PC-3 (cell line): ENCODE measurements around the gene CEBPB. TPM values are rescaled to one million over a fixed set of nuclear protein-coding genes. Genes with fewer than 3 reads are reported as not detected.
A peak's percentile ranks its signal among the peaks of the same experiment; 100 is the strongest.

Experiments
- ATAC-seq: fragments of 200-7000 bp; cut with Tn5 transposase; 2 replicates; pipeline ENCODE4 v1.9.1; 2020; ENCODE audit warnings: mild to moderate bottlenecking, moderate library complexity
- Bru-seq: library from RNA; stranded (reverse); fragments of 400-500 nt; gene quantifications from one replicate; lab custom pipeline; 2021; lab: Mats Ljungman, UMichigan
- BruChase-seq, 2 experiments: library from RNA; stranded (reverse); fragments of 400-500 nt; gene quantifications; one replicate each; lab custom pipeline; 2021; lab: Mats Ljungman, UMichigan
- BruUV-seq: library from RNA; stranded (reverse); fragments of 400-500 nt; replicated peaks from 2 replicates; lab custom pipeline; 2021; lab: Mats Ljungman, UMichigan
- CTCF ChIA-PET: fragments of 300-600 bp; sonication (Branson Sonifier 250); formaldehyde crosslinking; loops from one replicate; lab custom pipeline; 2022; ENCODE audit warnings: antibody characterized with exemption; lab: Charles Lee
- POLR2A ChIA-PET: fragments of 300-600 bp; sonication (Branson Sonifier 250); formaldehyde crosslinking; loops from one replicate; lab custom pipeline; 2022; ENCODE audit warnings: antibody characterized with exemption; ENCODE audit not compliant: unreplicated experiment; lab: Charles Lee
- DNase-seq: peaks from one replicate; pipeline ENCODE4 v3.0.0-alpha.2; 2015
- H2AFZ ChIP-seq: fragments of 300-600 bp; sonication (generic); 2 replicates; pipeline ENCODE4 v1.6.0; 2016; ENCODE audit warnings: antibody characterized with exemption, low read length
- H3F3A ChIP-seq: fragments of 300-600 bp; sonication (generic); one replicate; pipeline ENCODE4 v1.6.0; 2017; ENCODE audit warnings: antibody characterized with exemption, low read length, control low read depth, mild to moderate bottlenecking; ENCODE audit not compliant: unreplicated experiment
- H3K27ac ChIP-seq: fragments of 300-600 bp; sonication (generic); 2 replicates; pipeline ENCODE4 v1.5.1; 2016; ENCODE audit warnings: mild to moderate bottlenecking, low read length
- H3K27me3 ChIP-seq: fragments of 300-600 bp; sonication (generic); 2 replicates; pipeline ENCODE4 v1.6.1; 2016; ENCODE audit warnings: low read length, mixed read lengths
- H3K36me3 ChIP-seq: fragments of 300-600 bp; sonication (generic); 2 replicates; pipeline ENCODE4 v1.6.1; 2016; ENCODE audit warnings: low read depth, mixed run types, low read length, mixed read lengths
- H3K4me1 ChIP-seq: fragments of 300-600 bp; sonication (generic); 2 replicates; pipeline ENCODE4 v1.5.1; 2016; ENCODE audit warnings: low read length; ENCODE audit not compliant: insufficient read depth
- H3K4me2 ChIP-seq: fragments of 300-600 bp; sonication (generic); 2 replicates; pipeline ENCODE4 v1.6.0; 2016; ENCODE audit warnings: low read length
- H3K4me3 ChIP-seq: fragments of 300-600 bp; sonication (generic); 2 replicates; pipeline ENCODE4 v1.5.1; 2016; ENCODE audit warnings: mild to moderate bottlenecking, low read length, mixed read lengths
- H3K79me2 ChIP-seq: fragments of 300-600 bp; sonication (generic); 2 replicates; pipeline ENCODE4 v1.6.1; 2017; ENCODE audit warnings: low read length, mixed read lengths
- H3K9ac ChIP-seq: fragments of 300-600 bp; sonication (generic); 2 replicates; pipeline ENCODE4 v1.6.0; 2016; ENCODE audit warnings: mild to moderate bottlenecking, low read length
- H3K9me2 ChIP-seq: fragments of 300-600 bp; sonication (generic); replicated peaks from 2 replicates; pipeline ENCODE4 v1.6.1; 2016; ENCODE audit warnings: mixed run types, low read length, mixed read lengths
- H3K9me3 ChIP-seq: fragments of 300-600 bp; sonication (generic); 2 replicates; pipeline ENCODE4 v1.6.1; 2016; ENCODE audit warnings: low read length, mixed read lengths
- H4K20me1 ChIP-seq: fragments of 300-600 bp; sonication (generic); 2 replicates; pipeline ENCODE4 v1.6.1; 2016; ENCODE audit warnings: low read length, mixed read lengths
- CTCF ChIP-seq: fragments of 300-600 bp; sonication (generic); conservative IDR thresholded peaks from 2 replicates; pipeline ENCODE4 v1.5.1; 2017; ENCODE audit warnings: antibody characterized with exemption, low read depth, mild to moderate bottlenecking, low read length
- EZH2 ChIP-seq: fragments of 300-600 bp; sonication (generic); IDR thresholded peaks from one replicate; pipeline ENCODE4 v1.6.1; 2017; ENCODE audit warnings: antibody characterized with exemption, mild to moderate bottlenecking, low read length; ENCODE audit not compliant: unreplicated experiment
- EZH2phosphoT487 ChIP-seq: fragments of 300-600 bp; sonication (generic); IDR thresholded peaks from 2 replicates; pipeline ENCODE4 v1.6.1; 2018; ENCODE audit warnings: mild to moderate bottlenecking, antibody characterized with exemption, low read length, borderline replicate concordance
- intact Hi-C: fragments of 100-400 bp; cut with micrococcal nuclease; formaldehyde crosslinking; loops from 2 replicates; pipeline ENCODE4 v1.9.0; 2023
- long read RNA-seq: library from polyadenylated mRNA; unstranded; transcript quantifications from one replicate; pipeline ENCODE4 v2.0.0, GENCODE V29; 2021; ENCODE audit not compliant: unreplicated experiment
- total RNA-seq: library from RNA; depleted of rRNA; stranded (reverse); fragments of >200 nt; gene quantifications from 2 replicates; pipeline ENCODE4 v1.2.3, GENCODE V29; 2014; rRNA removed

Gene CEBPB
- 103 and 122 TPM in 2 replicates for total RNA-seq
- Bru-seq, nascent RNA, result percentile 76 among the genes with signal in this experiment
- BruChase-seq, experiment 1, labeled RNA remaining after a 6-hour chase, result percentile 86 among the genes with signal in this experiment
- percentile 93 among the genes with signal in this experiment for BruChase-seq, experiment 2, labeled RNA remaining after a 2-hour chase
- long read RNA-seq, transcript CEBPB-201 (1 exons, 1,956 nt), result major isoform, 505 of 523 reads
- long read RNA-seq, partial matches to known transcripts, result 0 of 523 reads
- long read RNA-seq, other reads (novel, unspliced or antisense), result 18 of 523 reads

- Histone ChIP-seq H3K9me3 (no peaks in the 10 kb centered on the region), H2AFZ (peak within 1 kb of the TSS; percentile 65), H3K27me3 (no peaks in the 10 kb centered on the region), H3K36me3 (peaks cover 12% of the 10 kb centered on the region; the same call in 1 of the 2 replicates), H3K4me1 (peaks cover 28% of the 10 kb centered on the region), H3K79me2 (peaks cover 47% of the 10 kb centered on the region), H3K4me3 (peak within 1 kb of the TSS; percentile 96), H3F3A (peaks cover 5% of the 10 kb centered on the region), H3K27ac (peak within 1 kb of the TSS; percentile 75), H3K9ac (peak within 1 kb of the TSS; percentile 94), H3K4me2 (peak within 1 kb of the TSS; percentile 79), H3K9me2 (no peaks in the 10 kb centered on the region), H4K20me1 (peaks cover 28% of the 10 kb centered on the region)
- no peak for TF ChIP-seq EZH2
- TF ChIP-seq CTCF, result peak; percentile 72
- ATAC-seq, result peak; percentile 54
- peak; percentile 92 for DNase-seq
- CTCF ChIA-PET, result interaction anchor here (0.6 kb wide), 1 partner anchor 155 kb away, joined by 4 read pairs; no protein-coding TSS in a partner anchor
- no TSS peak for BruUV-seq
- intact Hi-C loops, result loop anchor here (1.0 to 5.0 kb wide), 2 partner anchors 117 to 276 kb away; no protein-coding TSS in a partner anchor
- POLR2A ChIA-PET, result interaction anchor here (0.7 kb wide), 3 partner anchors 24 to 550 kb away, joined by 3 to 5 read pairs (median 5); no protein-coding TSS in a partner anchor
Observed at GRCh38 chr20:50190251-50191064, at the start of gene CEBPB. Gene CEBPB, plus strand, starts transcription at chr20:50190830. Its CDS starts 204 bp downstream, at chr20:50191034.

GRCh38 chr20:50141018-50141675 is 49.5 kb upstream of the CEBPB start:
- no peak overlapping the region for H3K4me3 ChIP-seq
- no TSS peak for BruUV-seq
- ChIA-PET CTCF (no interaction called here), POLR2A (interaction anchor here (0.6 kb wide), 1 partner anchor 162 kb away, joined by 6 read pairs; no protein-coding TSS in a partner anchor)
- H3K79me2 ChIP-seq, result peaks cover 95% of the 10 kb centered on the region
- no peak overlapping the region for H3K4me2 ChIP-seq
- ATAC-seq, result no peak
- H3K9ac ChIP-seq, result no peak overlapping the region
- H4K20me1 ChIP-seq, result peaks cover 6% of the 10 kb centered on the region; the same call in 1 of the 2 replicates
- H3K9me2 ChIP-seq, result no peaks in the 10 kb centered on the region
- no peaks in the 10 kb centered on the region for H3K27me3 ChIP-seq
- H3F3A ChIP-seq, result no peaks in the 10 kb centered on the region
- H3K27ac ChIP-seq, result no peak overlapping the region
- H3K9me3 ChIP-seq, result no peaks in the 10 kb centered on the region
- DNase-seq, result no peak
- H3K4me1 ChIP-seq, result peaks cover 33% of the 10 kb centered on the region
- intact Hi-C loops, result no loop called here
- H2AFZ ChIP-seq, result no peak overlapping the region
- no peak for TF ChIP-seq EZH2
- H3K36me3 ChIP-seq, result peaks cover 54% of the 10 kb centered on the region

- BruUV-seq, result no TSS peak
- H3F3A ChIP-seq, result no peaks in the 10 kb centered on the region
- no peak overlapping the region for H3K4me2 ChIP-seq
- DNase-seq, result no peak
- H4K20me1 ChIP-seq, result peaks cover 6% of the 10 kb centered on the region; the same call in 1 of the 2 replicates
- no peaks in the 10 kb centered on the region for H3K27me3 ChIP-seq
- H3K27ac ChIP-seq, result no peak overlapping the region
- no peak overlapping the region for H2AFZ ChIP-seq
- no peaks in the 10 kb centered on the region for H3K9me2 ChIP-seq
- ATAC-seq, result no peak
- ChIA-PET CTCF (no interaction called here), POLR2A (interaction anchor here (0.6 kb wide), 1 partner anchor 12 kb away, joined by 5 read pairs; no protein-coding TSS in a partner anchor)
- H3K4me3 ChIP-seq, result no peak overlapping the region
- no peak overlapping the region for H3K9ac ChIP-seq
- no peaks in the 10 kb centered on the region for H3K9me3 ChIP-seq
- H3K79me2 ChIP-seq, result peaks cover 95% of the 10 kb centered on the region
- TF ChIP-seq EZH2phosphoT487 (no peak), EZH2 (no peak), CTCF (no peak)
- H3K4me1 ChIP-seq, result peaks cover 37% of the 10 kb centered on the region
- peaks cover 52% of the 10 kb centered on the region for H3K36me3 ChIP-seq
- intact Hi-C loops, result no loop called here
Observed at GRCh38 chr20:50141811-50142561, 48.6 kb upstream of the CEBPB start.
